HG03520 (cell line): Measurements from ENCODE around the gene RIOK2.

ENCODE experiments used
- ATAC-seq: cut with Tn5 transposase; IDR thresholded peaks from one replicate; pipeline ENCODE4 v1.9.1; 2021; ENCODE audit warnings: mild to moderate bottlenecking, moderate library complexity; ENCODE audit not compliant: unreplicated experiment

RIOK2 gene

DNA sequence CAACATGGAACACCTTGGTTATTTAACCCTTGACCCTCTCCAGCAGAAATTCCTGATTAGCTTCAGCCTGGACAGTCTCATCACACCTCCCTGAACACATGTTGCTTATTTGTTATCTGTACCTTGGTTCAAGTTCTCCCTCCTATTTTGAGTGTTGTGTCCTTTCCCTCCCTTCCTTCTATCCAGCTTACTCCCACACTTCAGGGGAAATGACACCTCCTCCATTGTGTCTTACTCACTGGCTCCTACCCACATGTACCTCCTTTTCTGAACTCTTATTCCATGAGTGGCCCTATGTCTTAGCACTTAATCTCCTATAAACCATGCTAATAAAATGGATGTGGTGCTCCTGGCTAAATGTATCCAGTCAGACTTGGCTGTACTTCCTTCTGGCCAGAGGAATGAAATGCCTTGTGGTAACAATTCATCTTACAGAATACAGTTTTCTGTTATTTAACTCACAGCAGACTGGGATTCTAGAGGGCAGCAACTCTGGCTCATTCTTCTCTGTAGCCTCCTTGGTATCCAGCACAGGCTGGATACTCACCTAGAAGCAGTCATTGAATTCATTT, 51.8 kb downstream of the RIOK2 start:
- ATAC-seq, result no peak

DNA sequence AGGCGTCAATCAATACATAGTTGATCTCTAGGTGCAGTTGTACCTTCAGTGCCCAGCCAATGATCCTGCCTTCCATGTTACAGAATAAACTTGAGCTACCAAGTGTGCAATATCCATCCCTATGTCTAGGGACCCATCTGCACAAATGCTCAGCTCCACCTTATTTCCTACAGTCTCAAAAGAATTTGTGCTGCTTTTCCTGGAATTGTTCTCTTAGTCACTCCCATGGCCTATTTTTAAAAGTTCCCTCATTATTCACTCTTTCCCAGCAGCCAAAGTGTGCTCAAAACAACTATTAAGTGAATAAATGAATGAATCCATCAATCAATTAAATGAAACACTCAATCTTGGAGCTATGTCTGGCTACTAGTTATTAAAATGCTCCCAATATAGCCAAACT, 55.3 kb downstream of the RIOK2 start:
- no peak for ATAC-seq

DNA sequence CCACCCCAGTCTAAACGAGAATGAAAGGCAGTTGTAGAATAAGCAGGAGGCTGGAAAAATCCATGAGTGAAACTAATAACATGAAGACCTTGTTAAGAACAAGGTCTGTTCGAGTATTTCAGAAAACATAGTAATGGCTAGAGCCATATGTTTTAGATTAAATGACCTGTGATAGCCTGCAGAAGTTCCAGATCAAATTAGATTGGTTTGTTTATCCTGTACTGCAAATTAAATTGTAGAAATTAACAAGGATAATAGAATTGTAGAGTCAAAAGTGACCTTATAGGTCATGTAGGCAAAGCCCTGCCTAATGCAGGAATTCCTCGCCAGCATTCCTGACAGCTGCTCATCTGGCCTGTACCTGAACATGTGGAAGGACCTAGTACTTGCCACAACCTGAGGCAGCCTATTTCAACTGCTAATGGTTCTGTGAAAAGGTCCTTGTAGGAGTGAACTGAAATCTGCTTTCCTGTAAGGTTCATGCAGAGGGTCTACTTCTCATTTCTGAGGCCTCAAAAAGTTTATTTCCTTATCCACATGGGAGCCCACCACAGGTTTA, 57.8 kb downstream of the RIOK2 start:
- no peak for ATAC-seq

DNA sequence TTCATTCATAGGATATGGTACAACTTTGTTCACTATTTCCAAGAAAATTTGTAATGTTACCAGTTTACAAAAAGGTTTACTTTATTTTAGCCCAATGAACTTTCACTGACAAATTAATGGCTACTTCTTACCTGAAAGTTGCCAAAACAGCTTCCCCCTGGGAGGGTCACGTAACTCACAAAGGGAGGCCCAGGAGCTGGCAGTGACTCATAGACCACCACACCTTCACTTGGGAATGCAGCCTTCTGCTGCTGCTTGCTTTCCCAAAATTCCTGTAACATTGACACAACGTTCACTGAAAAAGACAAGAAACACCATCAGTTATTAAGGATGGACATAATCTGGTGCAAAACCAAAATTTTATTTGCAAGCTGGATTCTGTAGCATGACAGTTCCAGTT, 58.7 kb downstream of the RIOK2 start:
- no peak for ATAC-seq

DNA sequence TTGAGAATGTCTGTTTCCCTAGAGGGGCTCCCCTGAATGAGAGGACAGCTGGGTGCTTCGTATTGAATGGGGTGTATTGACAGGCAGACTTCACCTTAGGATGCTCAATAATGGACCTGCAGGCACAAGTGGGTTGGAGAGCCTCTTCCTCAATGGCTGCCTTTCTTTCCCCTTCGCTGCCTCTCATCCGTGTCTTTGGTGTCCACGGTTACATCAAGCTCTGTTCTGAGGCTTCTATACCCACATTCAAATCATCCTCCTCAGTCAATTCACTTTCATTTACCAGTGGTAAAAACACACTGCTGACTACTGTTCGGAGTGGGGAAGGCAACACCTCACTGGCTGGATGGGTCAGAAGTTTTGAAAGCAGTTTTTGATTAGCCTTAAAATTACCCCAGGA, 61.2 kb downstream of the RIOK2 start:
- no peak for ATAC-seq

DNA sequence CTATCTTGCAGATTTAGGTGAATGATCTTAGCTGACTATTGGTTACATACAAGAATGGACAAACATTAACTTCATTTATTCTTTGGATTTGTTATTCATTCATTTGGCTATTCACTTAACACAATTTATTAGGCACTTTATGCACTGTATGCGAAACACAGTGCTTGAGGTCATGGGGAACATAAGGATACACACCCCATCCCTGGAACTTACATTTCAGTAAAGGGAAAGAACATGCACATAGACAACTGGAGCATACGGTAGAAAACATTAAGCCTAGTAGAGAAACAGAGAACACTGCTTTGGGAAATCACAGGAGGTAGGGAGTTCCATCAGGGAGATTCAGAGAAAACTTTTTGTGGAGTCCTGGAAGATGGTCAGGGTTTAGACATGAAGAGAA, 62.9 kb downstream of the RIOK2 start:
- ATAC-seq, result no peak

DNA sequence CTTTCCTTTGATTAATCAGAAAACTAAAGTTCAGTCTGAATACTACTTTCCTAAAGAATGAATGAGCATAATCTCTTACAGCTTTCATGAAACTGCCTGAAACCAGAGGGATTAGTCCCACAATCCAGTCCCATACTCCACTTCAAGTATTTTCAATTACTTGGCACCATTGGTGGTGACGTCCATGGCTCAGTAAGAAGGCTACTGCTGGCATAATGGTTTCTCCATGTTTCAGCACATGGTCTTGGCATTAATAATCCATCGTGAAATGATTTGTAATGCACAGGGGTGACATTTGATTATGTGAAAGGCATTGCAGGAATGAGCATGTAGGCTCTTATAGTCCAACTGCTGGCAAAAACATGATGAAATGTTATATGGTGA, 64.0 kb downstream of the RIOK2 start:
- ATAC-seq, result no peak

DNA sequence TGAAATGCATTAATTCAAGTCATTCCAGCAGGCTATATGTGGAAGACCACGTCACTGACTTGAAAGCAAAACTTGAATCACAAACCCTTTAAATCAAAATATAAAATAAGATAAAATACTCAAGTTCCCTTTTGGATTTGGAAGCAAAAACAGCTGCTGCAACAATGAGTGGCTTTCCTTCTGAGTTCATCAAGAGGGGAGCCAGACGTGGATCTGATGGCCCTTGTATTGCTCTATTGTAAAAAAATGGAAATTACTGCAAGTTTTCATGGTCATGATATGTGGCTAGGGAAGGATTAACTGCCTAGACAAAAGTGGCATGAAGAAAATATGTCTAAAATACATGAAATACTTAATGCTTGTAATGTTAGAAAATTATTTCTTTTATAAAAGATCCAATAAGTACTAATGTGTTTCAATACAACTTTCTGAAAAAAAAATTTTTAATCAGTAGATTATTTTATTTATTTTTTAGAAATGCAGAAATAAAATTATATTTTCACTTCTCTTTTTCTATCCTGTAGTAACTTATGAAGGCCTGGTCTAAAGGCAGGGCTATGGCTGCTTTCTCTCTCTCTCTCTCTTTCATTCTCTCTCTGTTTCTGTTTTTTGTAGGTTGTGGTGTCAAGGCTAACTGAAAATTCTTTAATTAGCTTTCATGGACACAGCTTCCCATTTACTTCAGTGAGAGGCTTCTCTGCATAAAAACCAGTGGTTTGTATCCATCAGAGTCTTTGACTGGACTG, 64.6 kb downstream of the RIOK2 start:
- peak; percentile 67 for ATAC-seq

DNA sequence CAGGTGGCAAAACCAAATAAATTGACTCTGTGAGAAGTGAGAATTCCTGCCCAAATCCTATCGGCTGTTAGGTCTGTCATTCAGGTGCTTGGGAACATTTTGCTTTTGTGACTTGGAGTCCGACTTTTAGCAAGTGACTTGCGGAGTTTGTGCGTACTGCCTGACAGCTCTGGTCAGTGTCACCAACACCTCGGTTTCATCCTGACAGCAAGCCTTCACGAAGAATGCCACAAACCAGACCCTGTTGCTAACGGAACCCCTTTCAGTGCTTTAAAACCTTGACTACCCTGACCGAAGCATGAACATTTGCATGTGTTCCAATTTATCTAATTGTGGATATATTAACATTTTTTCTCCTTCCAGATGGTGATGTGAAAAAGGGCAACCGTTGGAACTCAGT, 67.1 kb downstream of the RIOK2 start:
- ATAC-seq, result no peak

DNA sequence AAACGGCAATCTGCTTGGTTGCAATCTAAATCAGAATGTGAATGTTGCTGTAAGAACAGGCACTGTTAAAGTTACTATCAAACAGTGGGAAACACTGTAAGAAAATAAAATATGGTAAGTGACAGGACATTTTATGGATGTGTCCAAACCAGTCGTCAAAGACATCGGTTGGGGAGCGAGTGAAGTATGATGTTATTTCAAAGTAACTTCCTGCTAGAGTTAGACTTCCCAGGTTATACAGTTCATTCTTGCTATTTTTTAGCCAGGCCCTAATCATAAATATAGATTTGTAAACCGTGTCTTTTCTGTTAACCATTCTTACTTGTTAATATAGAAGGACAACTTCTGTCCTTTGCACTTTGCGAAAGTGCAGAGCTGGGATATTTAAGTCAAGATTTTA, 70.8 kb downstream of the RIOK2 start:
- no peak for ATAC-seq

DNA sequence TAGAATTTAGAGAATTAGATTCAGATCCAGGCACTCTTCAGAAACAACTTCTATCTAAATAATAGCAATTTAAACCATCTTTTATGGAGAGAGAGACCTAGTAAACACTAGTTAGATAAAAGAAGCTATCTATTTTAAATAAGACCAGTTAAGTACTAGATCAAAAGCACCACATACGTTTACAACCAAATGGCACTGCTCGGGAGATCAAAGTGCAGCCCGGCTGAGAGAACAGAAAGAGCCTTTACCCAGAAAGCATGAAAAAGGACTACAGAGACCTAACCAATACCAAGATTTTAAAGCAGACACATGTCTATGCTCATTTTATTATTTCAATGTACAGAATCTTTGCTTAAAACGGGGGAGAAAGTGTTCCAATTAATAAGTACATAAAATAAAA, 71.4 kb downstream of the RIOK2 start:
- no peak for ATAC-seq

DNA sequence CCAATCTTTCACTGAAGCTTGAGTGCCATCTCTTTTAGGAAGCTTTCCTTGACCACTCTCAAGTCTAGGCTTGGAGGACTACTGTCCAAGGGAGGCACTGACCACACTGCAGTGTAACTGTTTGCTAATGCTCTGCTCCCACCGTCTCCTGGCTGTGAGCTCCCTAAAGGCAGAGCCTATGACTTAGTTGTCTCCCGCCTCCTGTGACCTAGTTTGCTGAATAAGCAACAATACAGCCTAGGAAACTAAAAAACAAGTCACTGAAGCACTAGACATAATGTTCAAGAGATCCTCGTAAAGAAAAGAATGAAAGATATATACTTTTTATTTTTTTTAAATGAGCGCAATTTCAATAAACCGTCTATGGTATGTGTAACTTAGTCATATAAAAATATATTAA, 72.0 kb downstream of the RIOK2 start:
- ATAC-seq, result no peak
